Panc1 (cell line): Measurements from ENCODE around the gene ABL1. TPM values are rescaled to one million over a fixed set of nuclear protein-coding genes. Genes with fewer than 3 reads are reported as not detected.

Source experiments
- ATAC-seq: fragments of 200-7000 bp; cut with Tn5 transposase; 2 replicates; pipeline ENCODE4 v1.9.1; 2020; ENCODE audit warnings: mild to moderate bottlenecking, moderate library complexity
- BruUV-seq: library from RNA; stranded (reverse); fragments of 400-500 nt; replicated peaks from 2 replicates; lab custom pipeline; 2021; lab: Mats Ljungman, UMichigan
- CTCF ChIA-PET: fragments of 300-600 bp; sonication (Branson Sonifier 250); formaldehyde crosslinking; loops from one replicate; lab custom pipeline; 2022; ENCODE audit warnings: antibody characterized with exemption; lab: Charles Lee
- POLR2A ChIA-PET: fragments of 300-600 bp; sonication (Branson Sonifier 250); formaldehyde crosslinking; loops from one replicate; lab custom pipeline; 2022; ENCODE audit warnings: antibody characterized with exemption; lab: Charles Lee
- DNase-seq: peaks from one replicate; pipeline ENCODE4 v3.0.0-alpha.2; 2010; ENCODE audit warnings: low read depth, low spot score
- H3K27ac ChIP-seq: 2 replicates; pipeline ENCODE4 v1.5.1; 2011; ENCODE audit warnings: mild to moderate bottlenecking, low read length, inconsistent platforms
- H3K27me3 ChIP-seq: fragments of 200-500 bp; sonication (Bioruptor generic); 2 replicates; pipeline ENCODE4 v1.6.0; 2014; ENCODE audit warnings: low read length, inconsistent platforms; ENCODE audit not compliant: control insufficient read depth, insufficient read depth
- H3K36me3 ChIP-seq: fragments of 200-500 bp; sonication (Bioruptor generic); 2 replicates; pipeline ENCODE4 v1.5.1; 2014; ENCODE audit warnings: inconsistent platforms, mild to moderate bottlenecking, low read length, moderate library complexity; ENCODE audit not compliant: control insufficient read depth, insufficient read depth
- H3K4me1 ChIP-seq: 2 replicates; pipeline ENCODE4 v1.5.1; 2011; ENCODE audit warnings: inconsistent platforms, mild to moderate bottlenecking, low read length, moderate library complexity; ENCODE audit not compliant: control insufficient read depth, insufficient read depth
- H3K4me3 ChIP-seq, 2 experiments: 2 replicates each; pipeline ENCODE4 v1.5.1; 2011 to 2012; ENCODE audit warnings: low read depth in 2 of 2, low read length in 2 of 2, mild to moderate bottlenecking in 2 of 2, inconsistent platforms in 1 of 2, moderate library complexity in 1 of 2
- H3K9me3 ChIP-seq: fragments of 200-500 bp; sonication (Bioruptor generic); 2 replicates; pipeline ENCODE4 v1.5.1; 2014; ENCODE audit warnings: low read depth, mild to moderate bottlenecking, inconsistent platforms, low read length, moderate library complexity; ENCODE audit not compliant: control insufficient read depth, insufficient read depth
- POLR2AphosphoS5 ChIP-seq: IDR thresholded peaks from 2 replicates; pipeline ENCODE4 v1.6.1; 2012; ENCODE audit warnings: mild to moderate bottlenecking, low read depth, low read length, moderate library complexity
- SIN3A ChIP-seq: IDR thresholded peaks from 2 replicates; pipeline ENCODE4 v1.6.1; 2012; ENCODE audit warnings: low read depth, mild to moderate bottlenecking, low read length, moderate library complexity, borderline replicate concordance; ENCODE audit not compliant: insufficient read depth
- TCF7L2 ChIP-seq: IDR thresholded peaks from 2 replicates; pipeline ENCODE4 v1.6.1; 2011; ENCODE audit warnings: mild to moderate bottlenecking, low read depth, low read length, inconsistent platforms
- in situ Hi-C: cut with HindIII; loops from 2 replicates; pipeline ENCODE4 v1.10.0; 2016; ENCODE audit warnings: low sequenced_read_pairs, low pct_unique_long_range_greater_than_20kb
- intact Hi-C: fragments of 100-400 bp; cut with micrococcal nuclease; formaldehyde crosslinking; loops from one replicate; pipeline ENCODE4 v1.10.0; 2022; ENCODE audit not compliant: unreplicated experiment
- total RNA-seq: library from RNA; stranded (reverse); gene quantifications from one replicate; pipeline ENCODE4 v1.2.1, GENCODE V29; 2021; ENCODE audit not compliant: unreplicated experiment
- TF ChIP-seq, protein P1 (sequence below), 2 experiments: IDR thresholded peaks; 2 replicates each; pipeline ENCODE4 v1.6.1; 2011 to 2012; ENCODE audit warnings: low read depth in 2 of 2, control low read depth in 1 of 2, low read length in 1 of 2, mild to moderate bottlenecking in 1 of 2, moderate library complexity in 1 of 2; ENCODE audit not compliant: insufficient read depth in 1 of 2
- TF ChIP-seq, protein P2 (sequence below): fragments of 450-650 bp; IDR thresholded peaks from 2 replicates; pipeline ENCODE4 v1.5.1; 2017; ENCODE audit warnings: mild to moderate bottlenecking

The ABL1 gene
- total RNA-seq, 1 experiment from 2014 or later, result 48.4 TPM

DNA sequence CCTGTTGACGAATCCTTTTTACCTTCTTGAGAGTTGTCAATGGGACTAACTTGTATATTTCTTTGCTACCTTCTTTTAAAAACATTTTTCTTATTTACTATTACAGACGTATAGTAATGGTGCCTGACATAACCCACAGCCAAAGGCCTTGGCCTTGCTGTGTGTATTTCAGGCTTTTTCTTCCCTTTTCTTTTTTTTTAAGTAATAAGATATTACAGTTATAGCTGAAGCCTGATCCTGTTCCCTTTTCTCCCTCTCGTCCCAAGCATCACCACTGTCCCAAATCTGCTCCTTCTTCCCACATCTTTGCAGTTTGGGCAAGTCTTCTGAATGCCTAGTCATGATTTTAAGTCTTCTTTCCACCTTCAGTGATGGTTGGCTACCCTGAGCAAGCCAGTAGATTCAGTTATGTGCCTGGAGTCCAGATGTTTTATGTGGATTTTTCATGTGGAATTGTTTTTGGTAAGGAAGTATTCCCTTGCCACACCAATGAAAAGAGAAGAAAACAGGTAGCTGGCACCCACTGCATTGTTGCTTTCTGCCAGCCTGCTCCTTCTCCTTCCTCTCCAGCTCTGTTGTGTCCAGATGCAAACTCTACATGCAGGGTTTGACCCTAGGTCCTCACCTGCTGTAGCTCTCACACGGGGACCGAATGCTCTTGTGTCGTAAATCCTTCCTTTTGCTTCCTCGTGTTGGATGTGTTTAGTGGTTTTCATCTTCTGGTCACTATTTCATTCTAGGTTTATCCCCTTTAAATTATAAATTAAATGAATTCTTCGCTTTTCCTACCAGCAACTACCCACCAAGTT, 26.5 kb downstream of the ABL1 start:
- no peak overlapping the region for H3K27ac ChIP-seq
- no peaks in the 10 kb centered on the region for H3K36me3 ChIP-seq
- POLR2A ChIA-PET, result no interaction called here
- DNase-seq (no peak), ATAC-seq (no peak)
- H3K9me3 ChIP-seq, result no peaks in the 10 kb centered on the region
- in situ Hi-C loops (no loop called here), intact Hi-C loops (loop anchor here (2.0 kb wide), 1 partner anchor 91 kb away; no protein-coding TSS in a partner anchor)
- H3K4me3 ChIP-seq, result no peak overlapping the region
- H3K4me1 ChIP-seq, result peaks cover 8% of the 10 kb centered on the region
- BruUV-seq, result no TSS peak
- H3K27me3 ChIP-seq, result no peaks in the 10 kb centered on the region
- TF ChIP-seq, protein P1, sequence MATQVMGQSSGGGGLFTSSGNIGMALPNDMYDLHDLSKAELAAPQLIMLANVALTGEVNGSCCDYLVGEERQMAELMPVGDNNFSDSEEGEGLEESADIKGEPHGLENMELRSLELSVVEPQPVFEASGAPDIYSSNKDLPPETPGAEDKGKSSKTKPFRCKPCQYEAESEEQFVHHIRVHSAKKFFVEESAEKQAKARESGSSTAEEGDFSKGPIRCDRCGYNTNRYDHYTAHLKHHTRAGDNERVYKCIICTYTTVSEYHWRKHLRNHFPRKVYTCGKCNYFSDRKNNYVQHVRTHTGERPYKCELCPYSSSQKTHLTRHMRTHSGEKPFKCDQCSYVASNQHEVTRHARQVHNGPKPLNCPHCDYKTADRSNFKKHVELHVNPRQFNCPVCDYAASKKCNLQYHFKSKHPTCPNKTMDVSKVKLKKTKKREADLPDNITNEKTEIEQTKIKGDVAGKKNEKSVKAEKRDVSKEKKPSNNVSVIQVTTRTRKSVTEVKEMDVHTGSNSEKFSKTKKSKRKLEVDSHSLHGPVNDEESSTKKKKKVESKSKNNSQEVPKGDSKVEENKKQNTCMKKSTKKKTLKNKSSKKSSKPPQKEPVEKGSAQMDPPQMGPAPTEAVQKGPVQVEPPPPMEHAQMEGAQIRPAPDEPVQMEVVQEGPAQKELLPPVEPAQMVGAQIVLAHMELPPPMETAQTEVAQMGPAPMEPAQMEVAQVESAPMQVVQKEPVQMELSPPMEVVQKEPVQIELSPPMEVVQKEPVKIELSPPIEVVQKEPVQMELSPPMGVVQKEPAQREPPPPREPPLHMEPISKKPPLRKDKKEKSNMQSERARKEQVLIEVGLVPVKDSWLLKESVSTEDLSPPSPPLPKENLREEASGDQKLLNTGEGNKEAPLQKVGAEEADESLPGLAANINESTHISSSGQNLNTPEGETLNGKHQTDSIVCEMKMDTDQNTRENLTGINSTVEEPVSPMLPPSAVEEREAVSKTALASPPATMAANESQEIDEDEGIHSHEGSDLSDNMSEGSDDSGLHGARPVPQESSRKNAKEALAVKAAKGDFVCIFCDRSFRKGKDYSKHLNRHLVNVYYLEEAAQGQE (IDR thresholded peaks at IDR 0.05; ENCODE audit: insufficient read depth in 1 of 2, low read depth in 2 of 2, low read length in 1 of 2), result no peak
- TF ChIP-seq POLR2AphosphoS5 (no peak), SIN3A (no peak), TCF7L2 (no peak)
- TF ChIP-seq, protein P2, sequence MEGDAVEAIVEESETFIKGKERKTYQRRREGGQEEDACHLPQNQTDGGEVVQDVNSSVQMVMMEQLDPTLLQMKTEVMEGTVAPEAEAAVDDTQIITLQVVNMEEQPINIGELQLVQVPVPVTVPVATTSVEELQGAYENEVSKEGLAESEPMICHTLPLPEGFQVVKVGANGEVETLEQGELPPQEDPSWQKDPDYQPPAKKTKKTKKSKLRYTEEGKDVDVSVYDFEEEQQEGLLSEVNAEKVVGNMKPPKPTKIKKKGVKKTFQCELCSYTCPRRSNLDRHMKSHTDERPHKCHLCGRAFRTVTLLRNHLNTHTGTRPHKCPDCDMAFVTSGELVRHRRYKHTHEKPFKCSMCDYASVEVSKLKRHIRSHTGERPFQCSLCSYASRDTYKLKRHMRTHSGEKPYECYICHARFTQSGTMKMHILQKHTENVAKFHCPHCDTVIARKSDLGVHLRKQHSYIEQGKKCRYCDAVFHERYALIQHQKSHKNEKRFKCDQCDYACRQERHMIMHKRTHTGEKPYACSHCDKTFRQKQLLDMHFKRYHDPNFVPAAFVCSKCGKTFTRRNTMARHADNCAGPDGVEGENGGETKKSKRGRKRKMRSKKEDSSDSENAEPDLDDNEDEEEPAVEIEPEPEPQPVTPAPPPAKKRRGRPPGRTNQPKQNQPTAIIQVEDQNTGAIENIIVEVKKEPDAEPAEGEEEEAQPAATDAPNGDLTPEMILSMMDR, result no peak
- CTCF ChIA-PET, result no interaction called here

- H3K36me3 ChIP-seq, result no peaks in the 10 kb centered on the region
- in situ Hi-C loops (no loop called here), intact Hi-C loops (loop anchor here (2.0 kb wide), 1 partner anchor 91 kb away; no protein-coding TSS in a partner anchor)
- CTCF ChIA-PET, result no interaction called here
- H3K27me3 ChIP-seq, result no peaks in the 10 kb centered on the region
- no peak overlapping the region for H3K4me3 ChIP-seq
- peaks cover 8% of the 10 kb centered on the region for H3K4me1 ChIP-seq
- TF ChIP-seq SIN3A (no peak), TCF7L2 (no peak), POLR2AphosphoS5 (no peak)
- TF ChIP-seq, protein P2, result no peak
- TF ChIP-seq, protein P1 (IDR thresholded peaks at IDR 0.05; ENCODE audit: insufficient read depth in 1 of 2, low read depth in 2 of 2, low read length in 1 of 2), result no peak
- POLR2A ChIA-PET, result no interaction called here
- no peak overlapping the region for H3K27ac ChIP-seq
- BruUV-seq, result no TSS peak
- ATAC-seq (no peak), DNase-seq (no peak)
- no peaks in the 10 kb centered on the region for H3K9me3 ChIP-seq
Observed at GRCh38 chr9:130862217-130862616, 27.2 kb downstream of the ABL1 start.
